Adrenal gland (tissue), 12 donors: Measurements from ENCODE around the gene SNX11. TPM values are rescaled to one million over a fixed set of nuclear protein-coding genes. Genes with fewer than 3 reads are reported as not detected.

Experiments used
- DNase-seq, 7 donors: peaks; one replicate each; pipeline ENCODE4 v3.0.0-alpha.2; 2019 to 2020
- H3K27ac ChIP-seq, 5 donors: fragments of 200-600 bp; sonication (generic) in 4 of 5; 1 replicate in 3 of 5; 2 replicates in 2 of 5; pipeline versions ENCODE4 v1.5.1 to v1.8.0; 2016 to 2020; ENCODE audit warnings: mild to moderate bottlenecking in 1 of 5
- H3K27me3 ChIP-seq: fragments of 200-600 bp; 2 replicates; pipeline ENCODE4 v1.8.0; 2021
- H3K36me3 ChIP-seq, 2 donors: fragments of 200-600 bp; replicated peaks in 1 of 2; 1 replicate in 1 of 2; 2 replicates in 1 of 2; pipeline versions ENCODE4 v1.5.1 to v1.8.0; 2018 to 2022
- H3K4me1 ChIP-seq, 2 donors: fragments of 200-600 bp; replicated peaks in 1 of 2; 1 replicate in 1 of 2; 2 replicates in 1 of 2; pipeline versions ENCODE4 v1.5.1 to v1.8.0; 2018 to 2021
- H3K4me3 ChIP-seq, 4 donors: fragments of 200-600 bp; sonication (generic) in 3 of 4; one replicate each; pipeline ENCODE4 v1.5.1; 2016 to 2018
- H3K9me3 ChIP-seq, 3 donors: fragments of 200-600 bp; sonication (generic) in 1 of 3; replicated peaks in 1 of 3; 1 replicate in 2 of 3; 2 replicates in 1 of 3; pipeline versions ENCODE4 v1.5.1 to v1.8.0; 2016 to 2021
- CTCF ChIP-seq, 6 experiments: fragments of 450-650 bp in 4 of 6; fragments of 200-600 bp in 2 of 6; sonication (generic) in 1 of 6; IDR thresholded peaks; 1 replicate in 5 of 6; 2 replicates in 1 of 6; pipeline versions ENCODE4 v1.5.1 to v1.8.0; 2016 to 2021; ENCODE audit warnings: antibody characterized with exemption in 6 of 6, mild to moderate bottlenecking in 2 of 6, moderate library complexity in 1 of 6
- POLR2A ChIP-seq, 2 donors: fragments of 450-650 bp; IDR thresholded peaks; one replicate each; pipeline ENCODE4 v1.6.1; 2017; ENCODE audit warnings: antibody characterized with exemption in 2 of 2, mild to moderate bottlenecking in 2 of 2, moderate library complexity in 1 of 2
- WGBS, 4 donors: extraction: QIAGEN DNeasy Blood & Tissue Kit in 2 of 4; methylation state at CpG; one replicate each; pipeline versions ENCODE4 v1.1.5 to v1.1.7; 2013 to 2017; 5-methylcytosine and 5-hydroxymethylcytosine counted together
- intact Hi-C, 2 donors: fragments of 100-400 bp; cut with DNase I; formaldehyde crosslinking; loops; one replicate each; pipeline versions ENCODE4 v1.14.1 to v1.15.0; 2022 to 2023
- polyA plus RNA-seq, 3 donors: library from polyadenylated mRNA; stranded (reverse); fragments of 200-250 nt in 2 of 3; fragments of 350-450 nt in 1 of 3; fragmentation: Illumina TruSeq in 1 of 3; extraction: RNeasy Lipid Tissue Mini Kit (QIAGEN cat#74804) in 1 of 3; gene quantifications; one replicate each; pipeline ENCODE4 v1.2.3, GENCODE V29; 2013 to 2014
- total RNA-seq, 9 donors: library from RNA; depleted of rRNA in 4 of 9; stranded (reverse); fragments of >200 nt in 4 of 9; fragments of 120-200 nt in 1 of 9; fragmentation: NEBNext Ultra II Directional in 1 of 9; extraction: Animal tissue kit (Norgen Biotek cat#: 25700) in 1 of 9; gene quantifications; one replicate each; pipeline versions ENCODE4 v1.1.0 to v1.2.4, GENCODE V29; 2013 to 2023
- donor health status: healthy with polysubstance abuse.
- donor health status: Bipolar disorder and iron deficiency.
- donor health status: DM: yes; HTN: yes; CAD: no.
- donor health status: DM: no; HTN: no; CAD: no.
- donor health status: DM: no; HTN: no; CAD: no.
- donor health status: DM: yes; HTN: yes; CAD: no.

Gene SNX11
- total and polyA plus RNA-seq, 12 donors, result 6.7 to 29.9 (median 15.2) TPM

- intact Hi-C loops, result no loop called here
- Histone ChIP-seq H3K9me3 (no peaks in the 10 kb centered on the region), H3K27ac (no peak overlapping the region), H3K27me3 (no peaks in the 10 kb centered on the region), H3K4me3 (no peak overlapping the region), H3K4me1 (no peaks in the 10 kb centered on the region), H3K36me3 (peaks cover 0 to 38% of the 10 kb centered on the region in 2 donors)
- no peak for DNase-seq
- TF ChIP-seq POLR2A (IDR thresholded peaks at IDR 0.05) (no peak), CTCF (IDR thresholded peaks at IDR 0.05) (no peak)
- WGBS, 4 donors, result 91 to 99% (median 94%) methylated on average over 4 of the region's 4 CpGs
These were observed 16.3 kb downstream of the SNX11 start for GRCh38 chr17:48123776-48124388.

- DNase-seq, result no peak
- TF ChIP-seq POLR2A (IDR thresholded peaks at IDR 0.05) (no peak), CTCF (IDR thresholded peaks at IDR 0.05) (no peak)
These were observed 18.4 kb downstream of the SNX11 start for GRCh38 chr17:48125829-48126531.

GRCh38 chr17:48126532-48126850 is 18.9 kb downstream of the SNX11 start:
- 76 to 86% (median 81%) methylated on average over 7 of the region's 7 CpGs for WGBS, 4 donors
- H3K9me3 ChIP-seq, result no peaks in the 10 kb centered on the region
- H3K36me3 ChIP-seq, result peaks cover 0 to 18% of the 10 kb centered on the region in 2 donors
- no peaks in the 10 kb centered on the region for H3K4me1 ChIP-seq
- no peak for DNase-seq
- intact Hi-C loops, result loop anchor here (5.0 kb wide), 3 partner anchors 44 to 99 kb away; no protein-coding TSS in a partner anchor
- no peak overlapping the region for H3K27ac ChIP-seq
- no peak for TF ChIP-seq CTCF (IDR thresholded peaks at IDR 0.05)
- no peak for TF ChIP-seq POLR2A (IDR thresholded peaks at IDR 0.05)
- no peaks in the 10 kb centered on the region for H3K27me3 ChIP-seq
- H3K4me3 ChIP-seq, result no peak overlapping the region

More at GRCh38 chr17:48125829-48126531, 18.4 kb downstream of the SNX11 start:
- peaks cover 0 to 23% of the 10 kb centered on the region in 2 donors for H3K36me3 ChIP-seq
- 76 to 81% (median 78%) methylated on average over 6 to 9 of the region's 9 CpGs for WGBS, 4 donors
- no peaks in the 10 kb centered on the region for H3K27me3 ChIP-seq
- H3K27ac ChIP-seq, result no peak overlapping the region
- H3K4me3 ChIP-seq, result no peak overlapping the region
- intact Hi-C loops, result loop anchor here (5.0 kb wide), 3 partner anchors 44 to 99 kb away; no protein-coding TSS in a partner anchor
- no peaks in the 10 kb centered on the region for H3K9me3 ChIP-seq
- no peaks in the 10 kb centered on the region for H3K4me1 ChIP-seq

GRCh38 chr17:48127371-48128051 is 19.9 kb downstream of the SNX11 start:
- H3K9me3 ChIP-seq, result no peaks in the 10 kb centered on the region
- H3K4me3 ChIP-seq, result no peak overlapping the region
- peaks cover 0 to 9% of the 10 kb centered on the region in 2 donors for H3K36me3 ChIP-seq
- intact Hi-C loops, result loop anchor here (5.0 kb wide), 3 partner anchors 45 to 100 kb away; no protein-coding TSS in a partner anchor
- no peaks in the 10 kb centered on the region for H3K4me1 ChIP-seq
- H3K27ac ChIP-seq, result no peak overlapping the region
- WGBS, 4 donors, result 68 to 82% (median 69%) methylated on average over 6 to 9 of the region's 9 CpGs
- no peaks in the 10 kb centered on the region for H3K27me3 ChIP-seq
- no peak for DNase-seq
- TF ChIP-seq CTCF (IDR thresholded peaks at IDR 0.05) (no peak), POLR2A (IDR thresholded peaks at IDR 0.05) (no peak)
